Renal cortex interstitium (tissue), 11 donors: ENCODE data around the gene SDR39U1. TPM values are rescaled to one million over a fixed set of nuclear protein-coding genes. Genes with fewer than 3 reads are reported as not detected.

Experiments
- DNase-seq, 11 donors: peaks; one replicate each; pipeline ENCODE4 v3.0.0-alpha.2; 2013; ENCODE audit warnings: low read depth in 9 of 11, low spot score in 4 of 11; ENCODE audit errors: extremely low read depth in 1 of 11
- polyA plus RNA-seq, 3 donors: library from polyadenylated mRNA; unstranded; fragments of 120-200 nt; gene quantifications; one replicate each; pipeline ENCODE4 v1.2.1, GENCODE V29; 2013; ENCODE audit not compliant: insufficient read length in 3 of 3

SDR39U1 gene
- polyA plus RNA-seq, 3 donors, result 51.4 to 76.8 (median 69.5) TPM

DNA sequence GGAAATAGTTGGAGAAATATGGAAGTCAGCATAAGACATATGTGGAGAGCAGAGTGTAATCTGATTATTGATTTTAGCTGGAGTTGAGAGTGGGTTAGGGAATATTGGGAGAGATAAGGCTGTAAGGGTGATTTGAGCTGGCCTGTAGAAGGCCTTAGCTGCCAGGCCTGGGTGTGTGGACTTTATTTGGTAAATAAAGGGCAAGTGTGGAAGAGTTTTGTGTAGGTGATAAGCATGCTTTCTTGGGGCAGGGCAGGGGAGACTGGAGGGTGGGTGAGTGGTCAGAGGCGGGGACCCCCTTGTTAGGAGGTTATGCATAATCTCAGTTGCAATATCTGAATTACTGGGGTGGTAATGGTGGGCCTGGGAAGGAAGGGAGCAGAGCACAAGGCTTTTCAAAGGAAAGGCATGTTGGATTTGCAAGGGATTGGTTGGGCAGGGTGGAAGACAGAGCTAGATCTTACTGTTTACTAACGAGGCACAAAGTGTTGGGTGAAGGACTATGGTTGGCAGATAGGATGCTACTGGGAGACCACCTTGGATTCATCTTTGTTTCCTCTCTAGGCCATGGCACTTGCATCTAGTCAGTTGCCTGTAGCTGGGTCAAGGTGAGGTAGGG is 7.3 kb downstream of the SDR39U1 start:
- DNase-seq, result no peak

DNA sequence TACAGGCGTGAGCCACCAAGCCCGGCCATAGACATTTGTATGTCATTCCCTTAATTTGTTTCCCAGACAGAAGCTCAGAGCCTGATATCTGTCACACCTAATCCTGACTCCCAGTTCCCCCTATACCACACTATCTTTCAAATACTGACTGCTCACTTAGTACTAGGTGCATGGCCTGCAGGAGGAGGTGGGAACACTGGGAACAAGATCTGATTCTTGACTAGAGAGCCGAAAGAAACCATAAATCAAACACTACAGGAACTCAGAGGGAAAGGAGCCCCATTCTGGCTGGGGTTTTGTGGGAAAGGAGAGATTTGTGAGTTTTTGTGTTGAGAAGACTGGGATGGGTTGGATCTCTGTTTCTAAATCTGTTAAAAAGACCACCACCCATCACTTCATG is 7.9 kb downstream of the SDR39U1 start:
- no peak for DNase-seq

DNA sequence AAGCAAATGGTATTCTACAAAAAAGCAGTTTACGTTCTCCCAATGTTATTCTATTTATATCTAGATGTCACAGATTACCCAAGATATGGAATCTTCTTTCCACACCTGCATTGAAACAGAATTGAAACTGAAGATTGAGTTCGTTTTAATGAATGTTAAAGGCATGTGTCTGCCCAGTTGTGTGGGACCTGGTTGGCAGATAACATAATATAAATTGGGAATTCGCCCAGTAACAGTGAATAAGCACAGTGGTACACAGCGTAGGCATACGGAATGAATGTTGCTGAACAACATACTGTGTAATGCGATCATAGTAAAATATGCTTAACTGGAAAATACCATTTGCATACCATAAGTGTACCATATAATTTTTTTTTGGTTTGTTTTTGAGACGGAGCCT is 8.5 kb downstream of the SDR39U1 start:
- no peak for DNase-seq

DNA sequence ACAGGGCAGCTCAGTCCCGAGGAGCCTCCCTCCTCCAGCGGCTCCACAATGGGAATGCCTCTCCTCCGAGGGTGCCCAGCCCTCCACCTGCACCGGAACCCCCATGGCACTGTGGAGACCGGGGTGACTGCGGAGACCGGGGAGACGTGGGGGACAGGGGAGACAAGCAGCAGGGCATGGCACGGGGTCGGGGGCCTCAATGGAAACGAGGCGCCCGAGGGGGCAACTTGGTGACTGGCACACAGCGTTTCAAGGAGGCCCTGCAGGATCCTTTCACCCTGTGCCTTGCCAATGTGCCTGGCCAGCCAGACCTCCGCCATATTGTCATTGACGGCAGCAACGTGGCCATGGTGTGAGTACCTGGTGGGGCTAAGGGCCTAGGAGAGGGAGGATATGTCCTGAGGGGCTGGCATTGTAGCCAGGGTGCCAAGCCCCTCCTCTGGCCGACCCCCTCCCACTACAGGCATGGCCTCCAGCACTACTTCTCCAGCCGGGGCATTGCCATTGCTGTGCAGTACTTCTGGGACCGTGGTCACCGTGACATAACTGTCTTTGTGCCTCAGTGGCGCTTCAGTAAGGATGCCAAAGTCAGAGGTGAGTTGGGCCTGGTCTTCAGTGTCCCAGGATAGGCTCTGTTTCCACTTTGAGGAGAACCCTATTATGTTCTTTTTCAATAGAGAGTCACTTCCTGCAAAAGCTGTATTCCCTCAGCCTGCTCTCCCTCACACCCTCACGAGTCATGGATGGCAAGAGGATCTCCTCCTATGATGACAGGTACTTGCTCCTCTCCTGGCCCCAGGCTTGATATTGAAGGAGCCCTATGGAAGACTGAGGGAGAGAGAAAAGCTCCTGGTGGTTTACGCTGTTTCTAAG is 10.1 kb downstream of the SDR39U1 start:
- DNase-seq, result no peak

DNA sequence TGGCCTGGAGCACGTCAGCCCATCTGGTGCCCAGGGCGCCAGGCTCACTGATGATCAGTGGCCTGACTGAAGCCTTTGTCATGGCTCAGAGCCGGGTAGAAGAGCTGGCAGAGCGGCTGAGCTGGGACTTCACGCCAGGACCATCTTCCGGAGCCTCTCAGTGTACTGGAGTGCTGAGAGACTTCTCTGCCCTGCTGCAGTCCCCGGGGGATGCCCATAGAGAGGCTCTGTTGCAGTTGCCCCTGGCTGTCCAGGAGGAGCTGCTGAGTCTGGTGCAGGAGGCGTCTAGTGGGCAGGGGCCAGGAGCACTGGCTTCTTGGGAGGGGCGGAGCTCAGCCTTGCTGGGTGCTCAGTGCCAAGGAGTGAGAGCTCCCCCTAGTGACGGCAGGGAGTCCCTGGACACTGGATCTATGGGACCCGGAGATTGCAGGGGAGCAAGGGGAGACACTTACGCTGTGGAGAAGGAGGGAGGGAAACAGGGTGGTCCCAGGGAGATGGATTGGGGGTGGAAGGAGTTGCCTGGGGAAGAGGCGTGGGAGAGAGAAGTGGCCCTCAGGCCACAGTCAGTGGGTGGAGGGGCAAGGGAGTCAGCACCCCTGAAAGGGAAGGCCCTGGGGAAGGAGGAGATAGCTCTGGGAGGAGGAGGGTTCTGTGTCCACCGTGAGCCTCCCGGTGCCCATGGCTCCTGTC is 10.9 kb downstream of the SDR39U1 start:
- DNase-seq, result peak in 10 of 11 donors; percentile 63 to 83 (median 81)

DNA sequence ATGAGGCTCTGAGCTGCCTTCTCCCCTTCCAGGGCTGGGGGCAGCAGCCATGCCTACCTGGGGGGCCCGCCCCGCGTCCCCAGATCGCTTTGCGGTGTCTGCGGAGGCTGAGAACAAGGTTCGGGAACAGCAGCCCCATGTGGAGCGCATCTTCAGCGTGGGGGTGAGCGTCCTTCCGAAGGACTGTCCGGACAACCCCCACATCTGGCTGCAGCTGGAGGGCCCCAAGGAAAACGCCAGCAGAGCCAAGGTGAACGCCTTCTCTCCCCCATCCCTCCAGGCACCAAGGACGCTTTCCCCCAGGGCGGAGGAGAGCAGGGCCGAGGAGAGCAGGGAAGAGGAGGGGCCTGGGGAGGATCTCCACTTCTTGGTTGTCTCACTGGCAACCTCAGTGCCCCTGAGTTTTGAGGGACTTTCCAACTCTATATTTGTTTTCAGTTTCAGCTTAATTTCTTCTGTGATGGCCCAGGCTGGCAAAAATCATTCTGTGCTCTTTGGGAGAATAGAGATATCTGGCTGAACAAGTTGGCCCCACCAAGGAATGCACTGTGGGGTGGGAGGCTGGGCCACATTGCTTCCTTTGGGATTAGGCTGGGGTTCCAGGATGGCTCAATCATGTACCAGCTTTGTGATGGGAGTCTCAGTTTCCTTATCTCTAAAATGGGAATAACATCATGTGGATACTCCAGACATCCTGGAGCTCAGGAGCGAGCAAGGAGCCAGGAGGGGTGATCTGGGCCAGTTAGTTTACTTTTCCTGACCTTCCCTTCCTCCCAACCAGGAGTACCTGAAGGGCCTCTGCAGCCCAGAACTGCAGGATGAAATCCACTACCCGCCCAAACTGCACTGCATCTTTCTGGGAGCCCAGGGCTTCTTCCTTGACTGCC is 11.7 kb downstream of the SDR39U1 start:
- peak in 1 of 11 donors; percentile 33 for DNase-seq

DNA sequence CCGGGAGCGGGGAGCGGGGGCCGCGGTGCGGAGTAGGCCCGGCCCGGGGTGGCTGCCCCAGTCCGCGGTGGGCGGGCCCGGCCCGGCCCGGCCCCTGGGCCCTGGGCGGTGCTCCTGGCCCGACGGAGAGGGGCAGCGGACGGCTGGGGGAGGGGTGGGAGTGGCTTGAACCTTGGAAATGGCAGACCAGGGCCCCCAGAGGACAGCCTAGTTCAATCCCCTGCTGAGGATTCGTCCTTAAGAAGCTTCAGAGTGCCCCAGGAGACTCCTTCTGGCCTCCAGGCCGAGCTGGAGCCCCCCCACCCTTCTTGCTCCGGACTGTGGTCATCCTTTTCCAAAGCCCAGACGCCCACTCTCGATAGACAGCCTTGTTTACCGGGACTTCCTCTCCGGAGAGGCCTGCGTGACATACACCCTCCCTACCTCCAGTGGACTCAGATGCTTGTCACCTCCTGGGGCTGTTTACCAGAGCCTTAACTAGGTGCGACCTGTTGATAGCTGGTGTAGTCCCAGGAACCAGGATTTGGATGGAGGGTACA is 12.4 kb downstream of the SDR39U1 start:
- peak in 9 of 11 donors; percentile 43 to 74 (median 65) for DNase-seq

DNA sequence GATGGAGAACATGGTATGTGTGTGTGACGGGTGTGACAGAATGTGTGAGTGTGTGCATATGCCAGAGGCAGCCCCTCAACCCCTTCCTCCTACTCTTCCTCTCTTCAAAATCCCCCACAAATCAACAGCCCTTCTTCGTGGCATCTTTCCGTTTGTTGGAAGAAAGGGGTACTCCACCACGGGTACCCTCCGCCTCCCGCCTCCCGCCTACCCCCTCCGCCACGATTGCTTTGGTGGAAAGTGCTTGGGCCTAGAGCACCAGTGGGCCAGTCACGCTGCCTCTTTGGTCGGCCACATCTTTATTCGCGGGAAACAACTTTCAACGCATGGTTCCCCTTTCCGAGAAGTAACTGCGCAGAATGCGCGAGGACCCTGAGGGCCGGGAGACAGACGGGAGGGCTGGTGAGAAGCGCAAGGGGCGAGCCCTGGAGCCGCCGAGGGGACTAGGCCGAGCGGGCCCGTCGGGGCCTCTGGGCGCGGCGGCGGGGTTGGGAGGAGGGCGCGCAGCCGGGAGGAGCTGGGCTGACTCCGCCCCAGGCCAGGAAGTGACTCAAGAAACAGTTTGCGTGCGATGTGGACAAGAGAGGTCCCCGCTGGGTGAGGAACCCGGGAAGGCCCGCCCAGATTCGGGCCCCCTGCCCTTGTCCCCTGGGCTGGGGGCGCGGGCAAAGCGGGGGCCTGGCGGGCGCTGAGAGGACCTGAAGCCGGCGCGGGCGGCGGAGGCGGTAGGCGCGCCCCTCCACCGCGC is 13.0 kb downstream of the SDR39U1 start, which contains the start of the genes CBLN3 and KHNYN:
Gene CBLN3 (minus strand): TSS at position 274 of the 748 bp plus-strand sequence. CDS start 614 bp downstream, outside the sequence.
Gene KHNYN (plus strand): TSS at position 560 of the 748 bp plus-strand sequence. CDS start 777 bp downstream, outside the sequence.
- peak in 9 of 11 donors; percentile 66 to 90 (median 85) for DNase-seq

DNA sequence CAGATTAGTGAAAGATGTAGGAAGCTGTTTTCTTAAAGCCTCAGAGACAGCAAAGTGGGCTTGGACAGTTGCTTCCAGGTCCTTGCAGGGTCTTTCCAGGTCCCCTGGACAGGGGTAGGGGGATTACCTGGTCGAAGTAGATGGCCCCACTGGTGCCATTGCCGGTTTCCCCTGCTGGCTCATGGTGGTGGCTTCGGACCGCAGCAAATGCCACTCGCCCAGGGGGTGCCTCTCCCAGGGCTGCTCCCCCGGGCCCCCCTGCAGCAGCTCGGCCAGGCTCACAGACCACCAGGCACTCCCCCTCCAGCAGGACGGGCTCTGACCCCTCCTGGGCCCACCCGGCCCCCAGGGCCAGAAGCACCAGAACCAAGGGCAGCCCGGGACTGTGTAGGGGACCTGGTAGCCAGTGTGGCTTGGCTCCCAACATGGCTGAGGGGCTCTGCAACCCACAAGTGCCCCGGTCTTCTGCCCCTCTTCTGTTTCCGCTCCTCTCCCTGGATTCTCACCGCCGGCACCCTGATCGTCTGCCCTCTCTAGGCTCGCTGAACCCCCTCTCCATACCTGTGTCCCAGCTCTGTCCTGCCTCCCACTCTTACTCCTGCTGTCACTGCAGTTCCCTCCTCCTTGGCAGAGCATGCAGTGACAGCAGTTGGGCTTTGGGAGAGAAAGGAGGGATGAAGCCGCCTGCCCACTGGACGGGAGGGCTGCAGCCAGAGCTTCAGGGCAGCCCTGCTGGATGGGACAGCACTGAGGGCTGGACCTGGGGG is 13.8 kb downstream of the SDR39U1 start:
- DNase-seq, result no peak

DNA sequence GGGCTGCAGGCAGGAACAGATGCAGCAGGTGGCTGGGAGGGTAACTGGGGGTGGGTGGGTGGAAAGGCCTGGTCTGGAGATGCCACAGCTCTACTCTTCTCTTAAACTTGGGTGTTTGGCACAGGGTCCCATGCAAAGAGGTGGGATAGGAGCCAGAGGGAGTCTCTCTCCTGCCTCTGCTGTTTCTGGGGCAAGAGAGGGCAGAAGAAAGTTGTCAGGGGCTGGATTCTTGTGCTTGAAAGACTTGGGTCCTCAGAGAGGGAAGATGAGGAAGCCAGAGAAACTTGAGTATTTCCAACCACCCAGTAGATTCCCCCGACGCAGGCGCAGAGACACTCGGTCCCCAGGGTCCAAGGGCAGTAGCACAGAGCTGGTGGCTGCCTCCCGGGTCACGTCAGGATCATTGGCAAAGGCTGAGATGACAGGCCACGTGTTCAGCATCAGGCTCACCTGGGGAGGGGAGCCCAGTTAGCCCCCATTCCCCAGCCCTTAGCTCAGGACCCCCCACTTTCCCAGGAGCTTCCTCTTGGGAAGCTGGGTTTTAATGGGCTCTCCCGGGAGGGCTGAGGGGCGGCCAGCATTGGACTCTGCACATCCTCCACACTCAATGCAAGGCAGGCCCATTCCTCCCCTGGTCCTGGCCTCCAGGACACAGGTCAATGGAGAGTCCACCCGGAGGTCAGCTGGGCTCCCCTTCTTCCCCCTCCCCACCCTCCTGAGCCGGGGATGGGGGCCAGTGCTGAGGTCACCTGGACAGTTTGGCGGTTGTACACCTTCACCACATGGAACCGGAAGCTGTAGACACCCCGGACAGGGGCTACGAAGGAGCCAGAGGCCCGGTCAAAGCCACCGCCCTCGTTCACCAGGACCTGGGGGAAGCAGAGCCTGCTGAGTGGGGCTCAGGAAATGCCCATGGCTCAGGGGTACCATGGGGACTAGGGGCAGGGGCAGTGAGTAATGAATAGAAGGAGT is 14.8 kb downstream of the SDR39U1 start:
- DNase-seq, result no peak

DNA sequence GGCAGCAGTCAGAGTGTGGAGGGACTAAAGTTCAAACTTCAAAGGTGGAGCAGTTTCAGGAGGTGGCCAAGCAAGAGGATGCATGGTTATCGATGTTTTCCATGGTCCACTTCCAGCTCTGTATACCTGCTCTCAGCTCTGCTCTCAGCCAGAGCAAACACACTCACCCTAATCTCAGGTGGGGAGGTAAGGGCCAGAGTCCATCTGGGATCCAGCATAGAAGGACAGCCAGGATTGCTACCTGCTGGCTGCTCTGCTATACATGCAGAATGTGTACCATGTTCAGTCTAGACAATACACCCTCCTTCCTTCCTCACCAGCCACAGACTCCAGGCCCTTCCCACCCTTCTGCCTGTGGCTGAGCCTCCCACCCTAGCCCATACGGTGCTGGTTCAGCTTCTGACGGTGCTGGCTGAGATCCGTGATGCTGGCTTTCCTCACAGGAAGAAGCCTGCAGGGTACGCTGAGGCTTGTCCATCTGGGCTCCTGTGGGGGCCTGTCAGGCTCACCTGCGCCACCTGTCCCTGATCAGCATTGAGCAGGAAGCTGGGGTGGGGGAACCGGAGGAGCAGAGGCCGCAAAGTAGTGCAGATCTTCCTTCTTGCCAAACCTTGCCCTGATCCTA is 15.6 kb downstream of the SDR39U1 start:
- DNase-seq, result no peak

DNA sequence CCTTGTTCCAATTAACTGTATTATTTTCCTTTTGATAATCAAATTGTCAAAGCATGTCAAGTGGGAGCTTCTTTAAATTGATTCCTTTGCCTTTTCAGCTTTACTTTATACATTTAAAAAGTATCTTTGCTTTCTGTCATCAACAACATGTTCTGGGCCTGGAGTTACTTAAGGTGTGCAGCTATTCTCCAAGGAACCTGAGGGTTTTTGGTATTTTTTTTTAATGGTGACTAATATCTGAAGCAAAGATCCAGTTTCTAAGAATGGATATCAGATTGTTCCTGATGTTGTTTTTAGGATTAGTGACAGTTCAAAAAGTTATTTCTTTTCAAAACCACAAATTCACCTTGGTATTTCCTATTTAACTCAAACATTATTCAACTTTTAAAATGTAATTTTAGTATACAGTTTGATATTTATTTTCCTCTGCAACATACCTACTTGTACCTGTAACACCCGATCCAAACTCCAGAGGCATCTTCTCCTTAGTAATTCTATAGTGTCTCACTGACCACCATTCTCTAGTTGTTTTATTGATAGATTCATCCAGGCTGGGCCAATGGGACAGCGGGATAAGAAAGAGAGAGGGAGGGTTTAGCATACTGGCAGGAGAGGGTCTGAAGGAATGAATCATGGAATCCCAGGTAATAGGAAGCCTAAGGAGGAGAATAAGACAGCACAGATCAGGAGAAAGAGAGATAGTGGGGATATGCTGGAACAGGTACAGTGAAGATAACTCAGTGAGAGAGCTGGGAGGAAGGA is 16.2 kb downstream of the SDR39U1 start:
- no peak for DNase-seq

DNA sequence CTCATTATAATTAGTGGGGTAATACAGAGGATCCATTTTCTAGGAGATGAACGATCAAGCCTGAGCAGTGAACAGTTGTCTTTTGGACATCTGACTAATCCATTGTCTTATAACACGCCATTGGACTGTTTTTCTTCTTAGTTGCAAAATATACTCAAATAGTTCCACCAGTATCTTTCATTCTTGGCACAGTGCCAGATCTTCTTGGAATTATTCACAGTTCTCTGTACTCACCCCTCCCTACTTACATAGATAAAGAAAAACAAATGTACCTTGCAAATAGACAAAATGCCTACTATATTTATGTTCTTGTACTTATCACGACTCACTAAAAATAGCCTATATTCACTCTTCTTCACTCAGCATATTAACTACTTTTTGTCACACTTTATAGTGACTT is 16.9 kb downstream of the SDR39U1 start:
- DNase-seq, result no peak

DNA sequence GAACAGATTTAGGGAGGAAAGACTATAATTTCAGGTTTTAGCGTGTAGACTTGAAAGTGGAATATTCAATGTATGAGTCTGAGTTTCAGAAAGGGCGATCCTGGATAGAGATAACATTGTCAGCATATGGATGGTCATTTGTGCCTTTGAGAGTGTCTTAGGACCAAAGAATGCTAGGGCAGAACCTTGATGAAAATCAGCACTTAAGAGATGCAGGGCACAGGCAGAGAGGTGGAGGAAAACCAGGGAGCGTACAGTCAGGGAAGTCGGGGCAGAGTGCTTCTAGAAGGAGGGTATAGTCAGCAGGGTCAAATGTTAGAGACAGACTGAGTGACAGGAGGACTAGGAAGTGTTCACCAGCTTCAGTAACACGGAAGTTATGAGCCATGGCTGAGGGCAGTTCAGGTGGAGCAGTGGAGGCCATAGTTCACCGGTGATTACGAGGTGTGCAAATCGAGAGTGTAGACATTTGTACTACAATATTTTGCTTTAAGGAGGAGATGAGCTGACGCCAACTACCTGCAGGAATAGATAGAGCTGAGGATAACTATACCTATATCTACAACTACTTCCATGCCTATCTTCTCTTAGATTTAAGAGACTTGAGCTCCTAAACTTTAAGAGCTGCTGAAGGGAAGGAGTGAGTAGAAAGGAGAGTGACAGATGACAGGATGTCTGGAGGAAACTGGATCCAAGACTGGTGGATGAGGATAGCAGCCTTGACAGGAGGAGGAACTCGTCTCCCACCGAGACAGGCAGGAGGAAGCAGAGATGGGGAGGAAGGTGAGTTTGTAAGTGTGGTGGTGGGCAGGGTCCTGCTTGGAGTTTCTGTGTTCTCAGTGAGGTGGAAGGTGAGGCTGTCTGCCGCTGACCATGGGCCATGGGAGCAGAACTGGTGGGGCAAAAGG is 19.6 kb downstream of the SDR39U1 start:
- DNase-seq, result no peak
